Measurements from ENCODE around the gene SLC17A1. TPM values are rescaled to one million over a fixed set of nuclear protein-coding genes. Genes with fewer than 3 reads are reported as not detected.

The SLC17A1 gene
- total and polyA plus RNA-seq, 10 of the 15 experiments (the other 5 are each of a cell fraction or from before 2014, with no cell fraction given): not detected

DNA sequence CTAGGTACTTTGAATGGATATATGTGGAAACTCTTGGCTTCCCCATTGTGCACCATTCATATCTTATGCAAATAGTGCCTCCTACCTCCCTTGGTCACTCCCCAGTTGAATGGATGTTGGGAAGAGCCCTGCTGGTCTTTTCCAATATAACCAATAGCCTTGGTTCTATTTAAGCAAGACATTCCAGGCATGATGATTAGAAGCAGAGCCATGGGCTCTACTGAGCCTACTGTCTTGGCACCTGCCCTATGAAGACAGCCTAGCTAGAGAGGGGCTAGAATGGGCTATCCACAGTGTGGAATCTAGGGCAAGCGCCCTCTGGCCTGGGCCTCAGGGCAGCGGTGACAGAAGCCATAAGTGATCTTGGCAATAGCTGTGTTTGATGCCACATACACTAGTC is 15.6 kb downstream of the SLC17A1 start:
- no TSS peak for BruUV-seq (replicated peaks)
- 56% methylated on average over 2 of the region's 2 CpGs for WGBS (ENCODE audit: insufficient coverage, insufficient replicate concordance, low lambda C conversion rate, missing lambda C conversion rate)
- Histone ChIP-seq H3K4me1 (ENCODE audit: control insufficient read depth, insufficient read depth, low read length) (no peaks in the 10 kb centered on the region), H4K20me1 (ENCODE audit: control insufficient read depth, insufficient read depth) (no peaks in the 10 kb centered on the region), H3K79me2 (ENCODE audit: control insufficient read depth, insufficient read depth, low read length) (no peaks in the 10 kb centered on the region), H2AFZ (ENCODE audit: control insufficient read depth, low read depth, low read length) (no peak overlapping the region), H3K36me3 (ENCODE audit: control insufficient read depth in 2 of 2, insufficient read depth in 2 of 2, low read length in 1 of 2) (no peaks in the 10 kb centered on the region), H3K9me3 (replicated peaks; ENCODE audit: control insufficient read depth, insufficient read depth, low read length) (no peaks in the 10 kb centered on the region), H3K4me2 (ENCODE audit: control insufficient read depth, insufficient read depth) (no peak overlapping the region), H3K9ac (ENCODE audit: control insufficient read depth, insufficient read depth, low read length) (no peak overlapping the region), H3K4me3 (no peak overlapping the region), H3K27me3 (replicated peaks in 1 of 2; ENCODE audit: control insufficient read depth in 2 of 2, insufficient read depth in 2 of 2, low read length in 1 of 2) (peaks cover 0 to 2% of the 10 kb centered on the region in 2 experiments; a peak in 2 of 4 replicates), H3K27ac (ENCODE audit: control insufficient read depth, insufficient read depth) (no peak overlapping the region)
- SMC1A ChIA-PET (ENCODE audit: uncharacterized antibody, unreplicated experiment): no interaction called here
- no peak for ATAC-seq
- DNase-seq (ENCODE audit: low read depth, low spot score): no peak
- RAD21 ChIA-PET (ENCODE audit: unreplicated experiment): no interaction called here
- intact Hi-C loops (cut with micrococcal nuclease; ENCODE audit: unreplicated experiment): no loop called here
- POLR2A ChIA-PET: no interaction called here
- TF ChIP-seq ASH2L (IDR thresholded peaks at IDR 0.05; ENCODE audit: borderline replicate concordance, low read depth) (no peak), IRF4 (IDR thresholded peaks at IDR 0.05; ENCODE audit: low read depth, low read length) (no peak), BHLHE40 (IDR thresholded peaks at IDR 0.05; ENCODE audit: borderline replicate concordance in 1 of 2, low read depth in 2 of 2, low read length in 1 of 2) (no peak), KLF5 (IDR thresholded peaks at IDR 0.05; ENCODE audit: partially characterized antibody) (no peak), BCL11A (IDR thresholded peaks at IDR 0.05; ENCODE audit: low read depth, low read length) (no peak), NRF1 (conservative IDR thresholded peaks at IDR 0.05; ENCODE audit: low read depth, low read length) (no peak), CHD2 (IDR thresholded peaks at IDR 0.05; ENCODE audit: borderline replicate concordance, low read depth, low read length) (no peak), CEBPB (IDR thresholded peaks at IDR 0.05; ENCODE audit: borderline replicate concordance in 1 of 2, low read depth in 2 of 2, low read length in 2 of 2) (no peak), TCF7 (IDR thresholded peaks at IDR 0.05; ENCODE audit: borderline replicate concordance) (no peak), ATF7 (IDR thresholded peaks at IDR 0.05; ENCODE audit: low read depth) (no peak), SREBF2 (IDR thresholded peaks at IDR 0.05; ENCODE audit: low read length) (no peak), TCF12 (IDR thresholded peaks at IDR 0.05; ENCODE audit: low read depth, low read length) (no peak)
- TF ChIP-seq, protein P1, sequence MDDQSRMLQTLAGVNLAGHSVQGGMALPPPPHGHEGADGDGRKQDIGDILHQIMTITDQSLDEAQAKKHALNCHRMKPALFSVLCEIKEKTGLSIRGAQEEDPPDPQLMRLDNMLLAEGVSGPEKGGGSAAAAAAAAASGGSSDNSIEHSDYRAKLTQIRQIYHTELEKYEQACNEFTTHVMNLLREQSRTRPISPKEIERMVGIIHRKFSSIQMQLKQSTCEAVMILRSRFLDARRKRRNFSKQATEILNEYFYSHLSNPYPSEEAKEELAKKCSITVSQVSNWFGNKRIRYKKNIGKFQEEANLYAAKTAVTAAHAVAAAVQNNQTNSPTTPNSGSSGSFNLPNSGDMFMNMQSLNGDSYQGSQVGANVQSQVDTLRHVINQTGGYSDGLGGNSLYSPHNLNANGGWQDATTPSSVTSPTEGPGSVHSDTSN (IDR thresholded peaks at IDR 0.05; ENCODE audit: insufficient replicate concordance, low read depth, low read length): no peak
- TF ChIP-seq, protein P2, sequence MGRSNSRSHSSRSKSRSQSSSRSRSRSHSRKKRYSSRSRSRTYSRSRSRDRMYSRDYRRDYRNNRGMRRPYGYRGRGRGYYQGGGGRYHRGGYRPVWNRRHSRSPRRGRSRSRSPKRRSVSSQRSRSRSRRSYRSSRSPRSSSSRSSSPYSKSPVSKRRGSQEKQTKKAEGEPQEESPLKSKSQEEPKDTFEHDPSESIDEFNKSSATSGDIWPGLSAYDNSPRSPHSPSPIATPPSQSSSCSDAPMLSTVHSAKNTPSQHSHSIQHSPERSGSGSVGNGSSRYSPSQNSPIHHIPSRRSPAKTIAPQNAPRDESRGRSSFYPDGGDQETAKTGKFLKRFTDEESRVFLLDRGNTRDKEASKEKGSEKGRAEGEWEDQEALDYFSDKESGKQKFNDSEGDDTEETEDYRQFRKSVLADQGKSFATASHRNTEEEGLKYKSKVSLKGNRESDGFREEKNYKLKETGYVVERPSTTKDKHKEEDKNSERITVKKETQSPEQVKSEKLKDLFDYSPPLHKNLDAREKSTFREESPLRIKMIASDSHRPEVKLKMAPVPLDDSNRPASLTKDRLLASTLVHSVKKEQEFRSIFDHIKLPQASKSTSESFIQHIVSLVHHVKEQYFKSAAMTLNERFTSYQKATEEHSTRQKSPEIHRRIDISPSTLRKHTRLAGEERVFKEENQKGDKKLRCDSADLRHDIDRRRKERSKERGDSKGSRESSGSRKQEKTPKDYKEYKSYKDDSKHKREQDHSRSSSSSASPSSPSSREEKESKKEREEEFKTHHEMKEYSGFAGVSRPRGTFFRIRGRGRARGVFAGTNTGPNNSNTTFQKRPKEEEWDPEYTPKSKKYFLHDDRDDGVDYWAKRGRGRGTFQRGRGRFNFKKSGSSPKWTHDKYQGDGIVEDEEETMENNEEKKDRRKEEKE (IDR thresholded peaks at IDR 0.05): no peak
- TF ChIP-seq, protein P3, sequence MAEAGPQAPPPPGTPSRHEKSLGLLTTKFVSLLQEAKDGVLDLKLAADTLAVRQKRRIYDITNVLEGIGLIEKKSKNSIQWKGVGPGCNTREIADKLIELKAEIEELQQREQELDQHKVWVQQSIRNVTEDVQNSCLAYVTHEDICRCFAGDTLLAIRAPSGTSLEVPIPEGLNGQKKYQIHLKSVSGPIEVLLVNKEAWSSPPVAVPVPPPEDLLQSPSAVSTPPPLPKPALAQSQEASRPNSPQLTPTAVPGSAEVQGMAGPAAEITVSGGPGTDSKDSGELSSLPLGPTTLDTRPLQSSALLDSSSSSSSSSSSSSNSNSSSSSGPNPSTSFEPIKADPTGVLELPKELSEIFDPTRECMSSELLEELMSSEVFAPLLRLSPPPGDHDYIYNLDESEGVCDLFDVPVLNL (IDR thresholded peaks at IDR 0.05; ENCODE audit: low read depth, low read length): no peak
- TF ChIP-seq, protein P4, sequence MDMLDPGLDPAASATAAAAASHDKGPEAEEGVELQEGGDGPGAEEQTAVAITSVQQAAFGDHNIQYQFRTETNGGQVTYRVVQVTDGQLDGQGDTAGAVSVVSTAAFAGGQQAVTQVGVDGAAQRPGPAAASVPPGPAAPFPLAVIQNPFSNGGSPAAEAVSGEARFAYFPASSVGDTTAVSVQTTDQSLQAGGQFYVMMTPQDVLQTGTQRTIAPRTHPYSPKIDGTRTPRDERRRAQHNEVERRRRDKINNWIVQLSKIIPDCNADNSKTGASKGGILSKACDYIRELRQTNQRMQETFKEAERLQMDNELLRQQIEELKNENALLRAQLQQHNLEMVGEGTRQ (IDR thresholded peaks at IDR 0.05; ENCODE audit: borderline replicate concordance, low read depth, low read length): no peak
- FAIRE-seq: no peak
- in situ Hi-C loops (cut with MboI): no loop called here
- CTCF ChIA-PET: no interaction called here

Data from GM12878 (cell line).